Sigmoid colon (tissue), 7 donors: Measurements from ENCODE around the gene C19orf12. TPM values are rescaled to one million over a fixed set of nuclear protein-coding genes. Genes with fewer than 3 reads are reported as not detected.

Experiments
- DNase-seq: peaks from one replicate; pipeline ENCODE4 v3.0.0-alpha.2; 2019
- H3K27ac ChIP-seq, 4 donors: fragments of 200-600 bp; sonication (generic); one replicate each; pipeline ENCODE4 v1.5.1; 2016 to 2019; ENCODE audit warnings: mild to moderate bottlenecking in 1 of 4
- H3K27me3 ChIP-seq, 3 donors: fragments of 200-600 bp; sonication (generic); one replicate each; pipeline ENCODE4 v1.5.1; 2019; ENCODE audit warnings: mild to moderate bottlenecking in 1 of 3
- H3K36me3 ChIP-seq, 4 donors: fragments of 200-600 bp; sonication (generic); one replicate each; pipeline ENCODE4 v1.5.1; 2016 to 2019
- H3K4me1 ChIP-seq, 4 donors: fragments of 200-600 bp; sonication (generic); one replicate each; pipeline ENCODE4 v1.5.1; 2017 to 2019
- H3K4me3 ChIP-seq, 4 donors: fragments of 200-600 bp; sonication (generic); one replicate each; pipeline ENCODE4 v1.5.1; 2017 to 2019; ENCODE audit warnings: mild to moderate bottlenecking in 2 of 4, moderate library complexity in 1 of 4
- H3K9me3 ChIP-seq, 4 donors: fragments of 200-600 bp in 3 of 4; sonication (generic) in 3 of 4; one replicate each; pipeline versions ENCODE4 v1.5.1 to v1.6.1; 2013 to 2019
- CTCF ChIP-seq, 4 experiments: fragments of 450-650 bp in 3 of 4; fragments of 200-600 bp in 1 of 4; IDR thresholded peaks; one replicate each; pipeline ENCODE4 v1.5.1; 2016 to 2019; ENCODE audit warnings: antibody characterized with exemption in 4 of 4, mild to moderate bottlenecking in 3 of 4, moderate library complexity in 2 of 4
- EP300 ChIP-seq, 4 donors: sonication (generic); formaldehyde crosslinking; IDR thresholded peaks; one replicate each; pipeline ENCODE4 v1.6.1; 2017; ENCODE audit warnings: antibody characterized with exemption in 4 of 4
- POLR2A ChIP-seq, 2 donors: fragments of 450-650 bp; IDR thresholded peaks; one replicate each; pipeline ENCODE4 v1.6.1; 2016; ENCODE audit warnings: antibody characterized with exemption in 2 of 2, mild to moderate bottlenecking in 2 of 2, moderate library complexity in 2 of 2
- POLR2AphosphoS5 ChIP-seq, 4 donors: sonication (generic); formaldehyde crosslinking; IDR thresholded peaks; one replicate each; pipeline ENCODE4 v1.6.1; 2017; ENCODE audit warnings: antibody characterized with exemption in 4 of 4
- WGBS, 2 donors: extraction: QIAGEN DNeasy Blood & Tissue Kit; methylation state at CpG; one replicate each; pipeline ENCODE4 v1.1.7; 2013; 5-methylcytosine and 5-hydroxymethylcytosine counted together
- intact Hi-C: fragments of 100-400 bp; cut with DNase I; formaldehyde crosslinking; loops from one replicate; pipeline ENCODE4 v1.15.1; 2023
- polyA plus RNA-seq, 3 donors: library from polyadenylated mRNA; stranded (reverse); fragments of 200-250 nt; gene quantifications; one replicate each; pipeline ENCODE4 v1.2.3, GENCODE V29; 2013
- total RNA-seq, 4 donors: library from RNA; depleted of rRNA; stranded (reverse); fragments of >200 nt; gene quantifications; one replicate each; pipeline ENCODE4 v1.1.0, GENCODE V29; 2016
- donor health status: healthy with polysubstance abuse.
- donor health status: Bipolar disorder and iron deficiency.
- donor health status: healthy.

The C19orf12 gene
- total and polyA plus RNA-seq, 7 donors = 13.2 to 36.0 (median 32.1) TPM

DNA sequence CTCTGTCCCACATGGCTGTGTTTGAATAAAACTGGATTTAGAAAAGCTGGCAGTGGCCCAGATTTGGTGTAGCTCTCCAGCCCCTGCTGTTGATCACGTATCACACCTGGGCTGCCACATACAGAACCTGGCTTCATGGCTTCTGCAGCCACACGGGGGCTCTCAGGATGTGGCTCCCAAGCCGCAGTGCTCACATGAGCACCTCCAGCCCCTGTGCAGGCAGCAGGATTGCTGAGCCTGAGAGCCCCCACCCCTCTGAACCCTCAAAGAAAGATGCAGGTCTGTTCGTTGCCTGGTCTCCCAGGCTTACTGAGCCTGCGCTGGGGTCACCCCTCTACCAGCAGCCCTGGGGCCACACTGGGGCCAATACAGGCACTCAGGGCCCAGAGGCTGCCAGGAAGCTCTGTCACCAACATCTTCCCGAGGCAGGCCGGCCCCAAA is 47.1 kb downstream of the C19orf12 start:
- H3K27me3 ChIP-seq = no peaks in the 10 kb centered on the region
- peak overlapping the region; percentile 84 to 93 (median 92) for H3K27ac ChIP-seq
- TF ChIP-seq EP300 (IDR thresholded peaks at IDR 0.05) = no peak
- TF ChIP-seq CTCF (IDR thresholded peaks at IDR 0.05) = no peak
- no peak for TF ChIP-seq POLR2AphosphoS5 (IDR thresholded peaks at IDR 0.05)
- no peak for TF ChIP-seq POLR2A (IDR thresholded peaks at IDR 0.05)
- intact Hi-C loops = loop anchor here (2.0 to 5.0 kb wide), 3 partner anchors 27 to 274 kb away; partner anchors contain the start of genes POP4 and URI1
- peaks cover 0 to 3% (median 0%) of the 10 kb centered on the region in 4 donors for H3K36me3 ChIP-seq
- H3K9me3 ChIP-seq = no peaks in the 10 kb centered on the region
- peak overlapping the region in 1 of 4 donors; percentile 93 for H3K4me3 ChIP-seq
- 54 to 81% methylated on average over 7 of the region's 7 CpGs for WGBS, 2 donors
- peaks cover 0 to 83% (median 73%) of the 10 kb centered on the region in 4 donors for H3K4me1 ChIP-seq
- DNase-seq = peak; percentile 60

- no peaks in the 10 kb centered on the region for H3K9me3 ChIP-seq
- peaks cover 0 to 3% (median 0%) of the 10 kb centered on the region in 4 donors for H3K36me3 ChIP-seq
- peak overlapping the region; percentile 84 to 93 (median 92) for H3K27ac ChIP-seq
- no peak for TF ChIP-seq CTCF (IDR thresholded peaks at IDR 0.05)
- H3K4me3 ChIP-seq = peak overlapping the region in 3 of 4 donors; percentile 84 to 93 (median 86)
- peak; percentile 59 for DNase-seq
- peaks cover 0 to 83% (median 77%) of the 10 kb centered on the region in 4 donors for H3K4me1 ChIP-seq
- 75 to 85% methylated on average over 11 of the region's 11 CpGs for WGBS, 2 donors
- H3K27me3 ChIP-seq = no peaks in the 10 kb centered on the region
- intact Hi-C loops = loop anchor here (2.0 to 5.0 kb wide), 3 partner anchors 27 to 275 kb away; partner anchors contain the start of genes POP4 and URI1
Observed at GRCh38 chr19:29667387-29667783, 47.7 kb downstream of the C19orf12 start.

DNA sequence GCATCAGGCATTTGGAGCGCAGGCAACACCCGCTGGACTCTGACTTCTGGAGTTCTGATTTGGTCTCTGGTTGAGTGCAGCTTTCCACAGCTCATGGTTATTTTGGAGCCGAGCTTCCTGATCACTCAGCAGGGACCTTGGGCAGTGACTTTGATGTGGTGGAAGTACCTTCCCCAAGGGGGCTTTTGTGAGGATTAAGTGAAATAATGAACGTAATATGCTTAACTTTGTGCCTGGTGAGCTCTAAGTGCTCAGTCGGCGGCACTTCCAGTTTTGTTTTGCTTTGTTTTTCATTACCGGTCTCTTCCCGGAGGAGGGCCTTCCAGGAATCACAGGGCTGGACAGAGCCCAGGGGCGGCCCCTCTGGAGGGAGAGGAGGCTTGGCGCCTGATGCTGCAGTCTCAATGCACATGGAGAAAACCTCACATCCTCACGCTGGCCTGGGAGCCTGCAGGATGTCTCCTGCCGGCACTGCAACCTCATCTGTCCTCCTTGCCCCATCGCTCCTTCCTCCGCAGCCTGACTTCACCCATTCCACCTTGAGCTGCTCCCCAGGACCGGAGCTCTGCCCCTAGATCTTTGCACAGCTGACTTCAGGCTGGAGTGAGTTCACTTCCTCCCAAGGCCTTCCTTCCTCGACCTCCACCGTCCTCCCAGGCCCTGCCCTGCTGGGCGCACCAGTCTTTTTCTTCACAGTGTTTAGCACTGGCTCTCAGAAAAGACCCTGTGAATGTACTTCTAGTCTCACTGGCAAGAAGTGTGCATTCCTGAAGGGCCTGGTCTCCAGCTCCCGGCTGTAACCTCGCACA is 48.3 kb downstream of the C19orf12 start:
- Histone ChIP-seq H3K4me1 (peaks cover 0 to 83% (median 78%) of the 10 kb centered on the region in 4 donors), H3K36me3 (peaks cover 0 to 3% (median 0%) of the 10 kb centered on the region in 4 donors), H3K27ac (peak overlapping the region; percentile 84 to 93 (median 92)), H3K9me3 (no peaks in the 10 kb centered on the region), H3K27me3 (no peaks in the 10 kb centered on the region), H3K4me3 (peak overlapping the region; percentile 76 to 93 (median 85))
- TF ChIP-seq CTCF (IDR thresholded peaks at IDR 0.05) = no peak
- peak in 2 of 4 donors; percentile 33 to 64 for TF ChIP-seq POLR2AphosphoS5 (IDR thresholded peaks at IDR 0.05)
- no peak for TF ChIP-seq EP300 (IDR thresholded peaks at IDR 0.05)
- no peak for TF ChIP-seq POLR2A (IDR thresholded peaks at IDR 0.05)
- 31 to 38% methylated on average over 20 of the region's 20 CpGs for WGBS, 2 donors
- DNase-seq = peak; percentile 93
- intact Hi-C loops = loop anchor here (1.0 to 5.0 kb wide), 4 partner anchors 28 to 276 kb away; partner anchors contain the start of genes C19orf12, POP4 and URI1

DNA sequence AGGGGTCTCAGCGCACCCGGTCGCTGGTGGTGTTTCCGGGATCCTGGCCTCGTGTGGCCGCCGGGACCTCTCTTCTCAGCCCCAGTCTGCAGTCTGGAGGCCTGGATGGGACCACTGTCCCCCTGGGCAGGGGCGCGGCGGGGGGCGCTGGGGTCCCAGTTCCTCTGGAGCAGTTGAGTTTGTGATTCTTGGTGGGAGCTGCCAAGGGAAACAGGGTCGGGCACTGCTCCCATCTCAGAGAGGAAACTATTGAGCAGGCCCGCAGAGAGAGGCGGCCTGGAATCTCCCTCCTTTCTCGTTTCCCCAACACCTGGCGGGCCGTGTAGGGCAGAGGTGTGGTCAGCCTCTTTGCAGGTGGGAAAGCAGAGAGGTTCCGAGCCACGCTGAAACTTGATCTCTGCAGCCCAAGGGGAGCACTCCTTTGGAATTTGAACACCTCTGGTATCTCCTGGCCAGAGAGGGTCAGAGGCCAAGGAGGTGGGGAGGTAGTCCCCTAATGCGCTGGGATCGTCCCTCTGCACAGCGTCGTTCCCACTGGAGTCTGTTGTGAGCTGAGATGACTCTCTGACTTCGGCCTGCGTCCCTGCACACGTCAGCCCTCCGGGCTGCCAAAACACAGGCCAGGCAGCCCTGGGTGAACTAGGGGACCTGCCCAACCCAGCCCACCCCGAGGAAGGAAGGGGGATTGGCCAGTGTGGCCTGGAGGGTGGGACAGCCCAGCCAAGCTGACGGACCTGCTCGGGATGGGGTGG is 49.1 kb downstream of the C19orf12 start:
- H3K27me3 ChIP-seq = no peaks in the 10 kb centered on the region
- peak overlapping the region; percentile 76 to 93 (median 85) for H3K4me3 ChIP-seq
- peak; percentile 88 for DNase-seq
- peaks cover 0 to 83% (median 77%) of the 10 kb centered on the region in 4 donors for H3K4me1 ChIP-seq
- peak overlapping the region; percentile 84 to 93 (median 92) for H3K27ac ChIP-seq
- no peaks in the 10 kb centered on the region for H3K9me3 ChIP-seq
- no peak for TF ChIP-seq CTCF (IDR thresholded peaks at IDR 0.05)
- peak; percentile 27 to 44 for TF ChIP-seq POLR2A (IDR thresholded peaks at IDR 0.05)
- TF ChIP-seq EP300 (IDR thresholded peaks at IDR 0.05) = no peak
- peak; percentile 59 to 90 (median 74) for TF ChIP-seq POLR2AphosphoS5 (IDR thresholded peaks at IDR 0.05)
- 4 to 11% methylated on average over 30 of the region's 30 CpGs for WGBS, 2 donors
- intact Hi-C loops = loop anchor here (1.0 to 5.0 kb wide), 5 partner anchors 29 to 276 kb away; partner anchors contain the start of genes C19orf12, CCNE1, POP4 and URI1
- H3K36me3 ChIP-seq = peaks cover 0 to 3% (median 0%) of the 10 kb centered on the region in 4 donors
